ENCODE results near the gene VAMP1. TPM values are rescaled to one million over a fixed set of nuclear protein-coding genes. Genes with fewer than 3 reads are reported as not detected.
A peak's percentile ranks its signal among the peaks of the same experiment; 100 is the strongest.

VAMP1 gene
- total and polyA plus RNA-seq, 10 of the 15 experiments (the other 5 are each of a cell fraction or from before 2014, with no cell fraction given): 4.8 to 123 (median 27.5) TPM

DNA sequence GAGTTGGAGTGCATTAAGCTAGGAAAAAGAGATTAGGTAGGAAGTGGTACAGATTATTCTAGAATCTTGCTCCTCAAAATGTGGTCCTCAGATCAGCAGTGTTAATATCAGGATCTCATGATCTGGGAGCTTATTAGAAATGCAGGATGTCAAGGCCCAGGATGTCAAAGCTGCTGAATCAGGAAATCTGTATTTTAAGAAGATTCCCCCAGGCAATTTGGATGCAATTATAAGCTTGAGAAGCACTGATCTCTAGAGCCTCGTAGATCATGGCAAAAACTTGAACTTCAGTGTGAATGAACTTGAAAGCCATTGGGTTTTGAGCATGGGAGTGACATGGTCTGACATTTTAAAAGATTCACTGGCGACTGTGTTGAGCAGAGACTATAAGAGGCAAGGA lies 30.0 kb upstream of the VAMP1 start:
- H3K27ac ChIP-seq (ENCODE audit: control insufficient read depth, insufficient read depth): no peak overlapping the region
- H3K36me3 ChIP-seq (ENCODE audit: control insufficient read depth in 2 of 2, insufficient read depth in 2 of 2, low read length in 1 of 2): peaks cover 9 to 45% of the 10 kb centered on the region in 2 experiments
- no peaks in the 10 kb centered on the region for H3K9me3 ChIP-seq (replicated peaks; ENCODE audit: control insufficient read depth, insufficient read depth, low read length)
- ChIA-PET POLR2A (interaction anchor here (1.4 to 1.5 kb wide), 2 partner anchors 30 to 32 kb away, joined by 3 to 4 read pairs; partner anchors contain the start of gene VAMP1), CTCF (interaction anchor here (0.9 to 3.3 kb wide), 4 partner anchors 20 to 76 kb away, joined by 3 to 9 read pairs (median 4); no protein-coding TSS in a partner anchor), SMC1A (ENCODE audit: uncharacterized antibody, unreplicated experiment) (interaction anchor here (0.8 to 1.2 kb wide), 2 partner anchors 35 to 39 kb away, joined by 3 to 4 read pairs; no protein-coding TSS in a partner anchor), RAD21 (ENCODE audit: unreplicated experiment) (interaction anchor here (1.3 kb wide), 1 partner anchor 12 kb away, joined by 6 read pairs; no protein-coding TSS in a partner anchor)
- no peak for ATAC-seq
- in situ Hi-C loops (cut with MboI): no loop called here
- intact Hi-C loops (cut with micrococcal nuclease; ENCODE audit: unreplicated experiment): no loop called here
- H3K27me3 ChIP-seq (replicated peaks in 1 of 2; ENCODE audit: control insufficient read depth in 2 of 2, insufficient read depth in 2 of 2, low read length in 1 of 2): no peaks in the 10 kb centered on the region
- H3K4me2 ChIP-seq (ENCODE audit: control insufficient read depth, insufficient read depth): no peak overlapping the region
- no peak for DNase-seq (ENCODE audit: low read depth, low spot score)
- no peak overlapping the region for H3K4me3 ChIP-seq
- H3K79me2 ChIP-seq (ENCODE audit: control insufficient read depth, insufficient read depth, low read length): peaks cover 33% of the 10 kb centered on the region
- no peaks in the 10 kb centered on the region for H4K20me1 ChIP-seq (ENCODE audit: control insufficient read depth, insufficient read depth)
- H2AFZ ChIP-seq (ENCODE audit: control insufficient read depth, low read depth, low read length): no peak overlapping the region
- no peak for FAIRE-seq
- no peak for TF ChIP-seq IKZF2 (IDR thresholded peaks at IDR 0.05)
- TF ChIP-seq CBFB (IDR thresholded peaks at IDR 0.05; ENCODE audit: low read depth): no peak
- TF ChIP-seq PML (IDR thresholded peaks at IDR 0.05; ENCODE audit: low read length): no peak
- TF ChIP-seq RAD21 (IDR thresholded peaks at IDR 0.05; ENCODE audit: insufficient read depth, low read depth, low read length): no peak
- TF ChIP-seq BRCA1 (IDR thresholded peaks at IDR 0.05; ENCODE audit: low read depth, low read length): no peak
- no peak for TF ChIP-seq PAX8 (IDR thresholded peaks at IDR 0.05)
- no peak for TF ChIP-seq MLLT1 (IDR thresholded peaks at IDR 0.05)
- TF ChIP-seq PAX5 (IDR thresholded peaks at IDR 0.05; ENCODE audit: borderline replicate concordance, low read depth, low read length): no peak
- no peak for TF ChIP-seq E4F1 (IDR thresholded peaks at IDR 0.05; ENCODE audit: borderline replicate concordance, partially characterized antibody)
- no peak for TF ChIP-seq CBX3 (IDR thresholded peaks at IDR 0.05; ENCODE audit: borderline replicate concordance, low read depth)
- no peak for TF ChIP-seq POLR2AphosphoS5 (IDR thresholded peaks at IDR 0.05; ENCODE audit: low read length)
- no peak for TF ChIP-seq ZNF207 (IDR thresholded peaks at IDR 0.05; ENCODE audit: borderline replicate concordance)
- TF ChIP-seq STAT3 (IDR thresholded peaks at IDR 0.05; ENCODE audit: low read depth, low read length): no peak
- no peak for TF ChIP-seq POU2F2 (IDR thresholded peaks at IDR 0.05; ENCODE audit: borderline replicate concordance, low read depth, low read length)
- no peak for TF ChIP-seq CREM (IDR thresholded peaks at IDR 0.05; ENCODE audit: low read depth)
- TF ChIP-seq MTA3 (IDR thresholded peaks at IDR 0.05; ENCODE audit: borderline replicate concordance, low read length): no peak
- TSS peak; percentile 17 for BruUV-seq (replicated peaks)
- H3K9ac ChIP-seq (ENCODE audit: control insufficient read depth, insufficient read depth, low read length): no peak overlapping the region
- WGBS (ENCODE audit: insufficient coverage, insufficient replicate concordance, low lambda C conversion rate, missing lambda C conversion rate): 95% methylated on average over 2 of the region's 2 CpGs
- no peaks in the 10 kb centered on the region; the same call in 1 of the 2 replicates for H3K4me1 ChIP-seq (ENCODE audit: control insufficient read depth, insufficient read depth, low read length)
